Measurements from ENCODE around the gene ROR1. TPM values are rescaled to one million over a fixed set of nuclear protein-coding genes. Genes with fewer than 3 reads are reported as not detected.

ROR1 gene
- total and polyA plus RNA-seq, 9 of the 15 experiments (the other 6 are each of a cell fraction or from before 2014, with no cell fraction given), result 0.02 TPM; not detected in 8

- Histone ChIP-seq H3K27me3 (ENCODE audit: control insufficient read depth in 2 of 2, insufficient read depth in 2 of 2, low read length in 2 of 2) (peaks cover 2 to 13% of the 10 kb centered on the region in 2 experiments; a peak in 3 of 5 replicates), H3K9me3 (replicated peaks; ENCODE audit: control insufficient read depth, insufficient read depth, low read depth, low read length) (no peaks in the 10 kb centered on the region), H2AFZ (ENCODE audit: low read depth, low read length) (no peak overlapping the region), H3K4me1 (replicated peaks in 1 of 2; ENCODE audit: control insufficient read depth in 2 of 2, insufficient read depth in 2 of 2, low read length in 2 of 2) (peaks cover 0 to 6% of the 10 kb centered on the region in 2 experiments; a peak in 2 of 5 replicates), H3K36me3 (ENCODE audit: control insufficient read depth, insufficient read depth, low read length) (no peaks in the 10 kb centered on the region), H3K9me1 (ENCODE audit: control insufficient read depth, insufficient read depth, low read length) (no peaks in the 10 kb centered on the region), H3K4me2 (ENCODE audit: insufficient read depth, low read length) (no peak overlapping the region), H3K9ac (ENCODE audit: insufficient read depth in 1 of 2, low read depth in 2 of 2, low read length in 2 of 2) (no peak overlapping the region), H3K79me2 (ENCODE audit: control insufficient read depth, insufficient read depth, low read length) (no peaks in the 10 kb centered on the region), H4K20me1 (replicated peaks; ENCODE audit: control insufficient read depth, insufficient read depth, low read length) (no peaks in the 10 kb centered on the region), H3K27ac (ENCODE audit: extremely low read depth, low read depth, low read length) (no peak overlapping the region), H3K4me3 (no peak overlapping the region)
- TF ChIP-seq PHB (CRISPR knock-in tag; IDR thresholded peaks at IDR 0.05), result no peak
- no peak for TF ChIP-seq ZNF280B (CRISPR knock-in tag; IDR thresholded peaks at IDR 0.05)
- TF ChIP-seq IRF9 (tag; IDR thresholded peaks at IDR 0.05), result no peak
- TF ChIP-seq ZNF77 (CRISPR knock-in tag; IDR thresholded peaks at IDR 0.05), result no peak
- no peak for TF ChIP-seq RUNX1 (IDR thresholded peaks at IDR 0.05; ENCODE audit: low read depth)
- no peak for TF ChIP-seq ZBTB11 (CRISPR knock-in tag; IDR thresholded peaks at IDR 0.05)
- no peak for TF ChIP-seq HNRNPLL (IDR thresholded peaks at IDR 0.05; ENCODE audit: low read depth, low read length, poor library complexity, severe bottlenecking)
- no peak for TF ChIP-seq ZNF583 (CRISPR knock-in tag; IDR thresholded peaks at IDR 0.05)
- no peak for TF ChIP-seq MEF2A (IDR thresholded peaks at IDR 0.05; ENCODE audit: control insufficient read depth, low read depth, low read length)
- no peak for TF ChIP-seq SP1 (CRISPR knock-in tag; IDR thresholded peaks at IDR 0.05)
- no peak for TF ChIP-seq KLF10 (CRISPR knock-in tag; IDR thresholded peaks at IDR 0.05)
- TF ChIP-seq STAT5A (IDR thresholded peaks at IDR 0.05; ENCODE audit: borderline replicate concordance, low read length), result no peak
- TF ChIP-seq GATA2 (CRISPR knock-in tag; IDR thresholded peaks at IDR 0.05), result no peak
- no peak for TF ChIP-seq ZNF76 (CRISPR knock-in tag; IDR thresholded peaks at IDR 0.05; ENCODE audit: borderline replicate concordance)
- no peak for TF ChIP-seq ZNF655 (CRISPR knock-in tag; IDR thresholded peaks at IDR 0.05)
- TF ChIP-seq RBM25 (IDR thresholded peaks at IDR 0.05; ENCODE audit: low read depth, low read length, severe bottlenecking), result no peak
- intact Hi-C loops (cut with micrococcal nuclease), result no loop called here
- FAIRE-seq, result no peak
- ChIA-PET POLR2A (interaction anchor here (0.6 kb wide), 1 partner anchor 905 kb away, joined by 3 read pairs; no protein-coding TSS in a partner anchor), CTCF (ENCODE audit: low intra/inter-chr PET ratio) (no interaction called here)
- WGBS (ENCODE audit: insufficient coverage, low coverage, missing lambda C conversion rate), result 0% methylated on average over 1 of the region's 1 CpG
- in situ Hi-C loops (cut with MboI), result no loop called here
- no peak for ATAC-seq
- no TSS peak for BruUV-seq (replicated peaks)
- DNase-seq (ENCODE audit: extremely low read depth in 1 of 4, low spot score in 3 of 4), result no peak
Measured at GRCh38 chr1:63770381-63770780, 3.4 kb upstream of the ROR1 start.
